H1 (cell line): ENCODE data around the gene GRK5. TPM values are rescaled to one million over a fixed set of nuclear protein-coding genes. Genes with fewer than 3 reads are reported as not detected.
A peak's percentile ranks its signal among the peaks of the same experiment; 100 is the strongest.

Experiments
- CTCF ChIA-PET: fragments of 300-600 bp; sonication (Branson Sonifier 250); formaldehyde crosslinking; loops from one replicate; lab custom pipeline; 2021; ENCODE audit not compliant: partially characterized antibody; lab: Charles Lee
- POLR2A ChIA-PET: fragments of 300-600 bp; sonication (Branson Sonifier 250); formaldehyde crosslinking; loops from one replicate; lab custom pipeline; 2021; ENCODE audit warnings: inconsistent platforms; ENCODE audit not compliant: partially characterized antibody; lab: Charles Lee
- DNase-seq, 2 experiments: peaks; one replicate each; pipeline versions ENCODE4 v3.0.0 to v3.0.0-alpha.2; 2010 to 2022; ENCODE audit warnings: low spot score in 2 of 2, low read depth in 1 of 2, mixed read lengths in 1 of 2
- FAIRE-seq: peaks from 2 replicates; lab custom pipeline; 2011; peaks lifted over from hg19 to GRCh38; lab: Jason Lieb, UNC
- H2AFZ ChIP-seq: 2 replicates; pipeline ENCODE4 v1.8.1; 2012; ENCODE audit warnings: low read length, inconsistent platforms
- H2AK5ac ChIP-seq: 2 replicates; pipeline ENCODE4 v1.6.1; 2013; ENCODE audit warnings: low read depth, low read length
- H2BK120ac ChIP-seq: replicated peaks from 2 replicates; pipeline ENCODE3; 2013; ENCODE audit warnings: low read depth, low read length, inconsistent platforms
- H2BK12ac ChIP-seq: 2 replicates; pipeline ENCODE4 v1.6.1; 2013; ENCODE audit warnings: low read depth, low read length
- H2BK15ac ChIP-seq: 2 replicates; pipeline ENCODE4 v1.6.1; 2013; ENCODE audit warnings: low read length
- H2BK20ac ChIP-seq: 2 replicates; pipeline ENCODE4 v1.6.1; 2013; ENCODE audit warnings: low read length
- H2BK5ac ChIP-seq: 2 replicates; pipeline ENCODE4 v1.6.1; 2013; ENCODE audit warnings: low read depth, low read length
- H3K14ac ChIP-seq: 2 replicates; pipeline ENCODE4 v1.6.1; 2013; ENCODE audit warnings: inconsistent platforms; ENCODE audit not compliant: insufficient read length
- H3K18ac ChIP-seq: 2 replicates; pipeline ENCODE4 v1.6.1; 2013; ENCODE audit warnings: low read length; ENCODE audit errors: extremely low read depth
- H3K23ac ChIP-seq: 2 replicates; pipeline ENCODE4 v1.6.1; 2013; ENCODE audit warnings: inconsistent platforms; ENCODE audit not compliant: insufficient read length
- H3K23me2 ChIP-seq: 2 replicates; pipeline ENCODE4 v1.6.1; 2013; ENCODE audit warnings: low read depth, low read length
- H3K27ac ChIP-seq: 2 replicates; pipeline ENCODE4 v1.6.1; 2011; ENCODE audit warnings: low read depth, low read length, inconsistent platforms
- H3K27me3 ChIP-seq, 4 experiments: replicated peaks in 1 of 4; 1 replicate in 1 of 4; 2 replicates in 3 of 4; pipeline versions ENCODE4 v1.6.1 to v1.8.1; 2011 to 2013; ENCODE audit warnings: low read length in 3 of 4, mild to moderate bottlenecking in 3 of 4, inconsistent platforms in 2 of 4, mixed read lengths in 2 of 4, moderate library complexity in 1 of 4; ENCODE audit not compliant: control insufficient read depth in 3 of 4, insufficient read depth in 3 of 4; ENCODE audit errors: extremely low read depth in 1 of 4
- H3K36me3 ChIP-seq, 4 experiments: 2 replicates each; pipeline versions ENCODE4 v1.6.1 to v1.8.1; 2011 to 2013; ENCODE audit warnings: mild to moderate bottlenecking in 4 of 4, low read length in 3 of 4, moderate library complexity in 2 of 4, control low read depth in 1 of 4, inconsistent platforms in 1 of 4; ENCODE audit not compliant: insufficient read depth in 4 of 4, control insufficient read depth in 2 of 4
- H3K4ac ChIP-seq: replicated peaks from 2 replicates; pipeline ENCODE3; 2013; ENCODE audit warnings: low read length, low read depth, mixed read lengths, inconsistent platforms; ENCODE audit not compliant: insufficient read length
- H3K4me1 ChIP-seq, 4 experiments: replicated peaks in 1 of 4; 1 replicate in 1 of 4; 2 replicates in 3 of 4; pipeline versions ENCODE4 v1.6.1 to v1.8.1; 2011 to 2013; ENCODE audit warnings: low read length in 3 of 4, inconsistent platforms in 2 of 4, mixed read lengths in 1 of 4; ENCODE audit not compliant: insufficient read depth in 4 of 4, control insufficient read depth in 3 of 4
- H3K4me2 ChIP-seq, 2 experiments: 2 replicates each; pipeline versions ENCODE4 v1.6.1 to v1.8.1; 2011 to 2013; ENCODE audit warnings: low read depth in 2 of 2, low read length in 2 of 2, control low read depth in 1 of 2, inconsistent platforms in 1 of 2, mild to moderate bottlenecking in 1 of 2; ENCODE audit not compliant: insufficient read depth in 1 of 2
- H3K4me3 ChIP-seq, 4 experiments: fragments of 200-600, 300-600 bp in 1 of 4; sonication (generic), shearing (Covaris generic), sonication (Bioruptor Twin) in 1 of 4; 2 replicates each; pipeline versions ENCODE4 v1.5.1 to v1.8.1; 2011 to 2016; ENCODE audit warnings: low read length in 4 of 4, low read depth in 3 of 4, control low read depth in 2 of 4, inconsistent platforms in 2 of 4, mild to moderate bottlenecking in 2 of 4, mixed read lengths in 1 of 4, moderate library complexity in 1 of 4; ENCODE audit not compliant: insufficient read depth in 2 of 4; ENCODE audit errors: extremely low read depth in 1 of 4
- H3K56ac ChIP-seq: replicated peaks from 2 replicates; pipeline ENCODE3; 2013; ENCODE audit warnings: low read depth, mild to moderate bottlenecking, mixed read lengths, low read length, inconsistent platforms; ENCODE audit not compliant: insufficient read length
- H3K79me1 ChIP-seq: 2 replicates; pipeline ENCODE4 v1.6.1; 2013; ENCODE audit warnings: low read depth, low read length, control low read depth
- H3K79me2 ChIP-seq, 2 experiments: 2 replicates each; pipeline versions ENCODE4 v1.6.1 to v1.8.1; 2012 to 2013; ENCODE audit warnings: low read length in 2 of 2, mild to moderate bottlenecking in 2 of 2, inconsistent platforms in 1 of 2; ENCODE audit not compliant: insufficient read depth in 2 of 2, control insufficient read depth in 1 of 2
- H3K9ac ChIP-seq, 4 experiments: replicated peaks in 1 of 4; 1 replicate in 1 of 4; 2 replicates in 3 of 4; pipeline versions ENCODE4 v1.6.1 to v1.8.1; 2011 to 2013; ENCODE audit warnings: low read depth in 3 of 4, low read length in 3 of 4, control low read depth in 2 of 4, mild to moderate bottlenecking in 2 of 4, moderate library complexity in 2 of 4, inconsistent platforms in 1 of 4; ENCODE audit errors: extremely low read depth in 1 of 4
- H3K9me3 ChIP-seq, 2 experiments: 2 replicates each; pipeline versions ENCODE4 v1.6.1 to v1.8.1; 2012 to 2013; ENCODE audit warnings: mild to moderate bottlenecking in 2 of 2, moderate library complexity in 2 of 2, control low read depth in 1 of 2, inconsistent platforms in 1 of 2, low read depth in 1 of 2, low read length in 1 of 2, mixed read lengths in 1 of 2; ENCODE audit not compliant: insufficient read depth in 2 of 2
- H4K20me1 ChIP-seq, 2 experiments: replicated peaks in 1 of 2; 2 replicates each; pipeline versions ENCODE3 to v1.8.1; 2011 to 2013; ENCODE audit warnings: inconsistent platforms in 2 of 2, low read length in 2 of 2, mild to moderate bottlenecking in 1 of 2; ENCODE audit not compliant: insufficient read depth in 2 of 2, control insufficient read depth in 1 of 2
- H4K5ac ChIP-seq: 2 replicates; pipeline ENCODE4 v1.6.1; 2013; ENCODE audit warnings: low read length, low read depth, mixed read lengths, inconsistent platforms; ENCODE audit not compliant: insufficient read length
- H4K8ac ChIP-seq: 2 replicates; pipeline ENCODE4 v1.8.0; 2013; ENCODE audit warnings: mild to moderate bottlenecking, moderate library complexity, low read length, inconsistent platforms; ENCODE audit not compliant: insufficient read depth; ENCODE audit errors: extremely low read depth
- H4K91ac ChIP-seq: replicated peaks from 2 replicates; pipeline ENCODE3; 2013; ENCODE audit warnings: low read length, mixed read lengths, inconsistent platforms; ENCODE audit not compliant: insufficient read length
- BCL11A ChIP-seq, 2 experiments: IDR thresholded peaks; one replicate each; pipeline ENCODE4 v1.6.1; 2011; ENCODE audit warnings: low read depth in 2 of 2, low read length in 2 of 2, mild to moderate bottlenecking in 2 of 2
- CHD2 ChIP-seq: IDR thresholded peaks from 2 replicates; pipeline ENCODE4 v1.6.1; 2012; ENCODE audit warnings: low read length, improper control_type of control experiment
- GABPA ChIP-seq: IDR thresholded peaks from 2 replicates; pipeline ENCODE4 v1.6.1; 2011; ENCODE audit warnings: mild to moderate bottlenecking, low read length, moderate library complexity, borderline replicate concordance; ENCODE audit not compliant: insufficient read depth
- JUN ChIP-seq: IDR thresholded peaks from 2 replicates; pipeline ENCODE4 v1.6.1; 2011; ENCODE audit warnings: low read depth, mild to moderate bottlenecking, improper control_type of control experiment, low read length
- MAFK ChIP-seq: IDR thresholded peaks from 2 replicates; pipeline ENCODE4 v1.6.1; 2012; ENCODE audit warnings: low read depth, mild to moderate bottlenecking, improper control_type of control experiment, low read length
- POLR2AphosphoS5 ChIP-seq: IDR thresholded peaks from 2 replicates; pipeline ENCODE4 v1.6.1; 2011; ENCODE audit warnings: low read depth, low read length
- RBBP5 ChIP-seq: IDR thresholded peaks from 2 replicates; pipeline ENCODE4 v1.7.1; 2012; ENCODE audit warnings: low read depth, mild to moderate bottlenecking, inconsistent platforms, low read length, moderate library complexity, borderline replicate concordance
- RFX5 ChIP-seq: IDR thresholded peaks from 2 replicates; pipeline ENCODE4 v1.6.1; 2011; ENCODE audit warnings: low read depth, low read length, improper control_type of control experiment, borderline replicate concordance
- SP2 ChIP-seq: IDR thresholded peaks from 2 replicates; pipeline ENCODE4 v1.6.1; 2012; ENCODE audit warnings: mild to moderate bottlenecking, low read length, inconsistent platforms
- SRF ChIP-seq: IDR thresholded peaks from 2 replicates; pipeline ENCODE4 v1.6.1; 2011; ENCODE audit warnings: mild to moderate bottlenecking, low read depth, low read length, moderate library complexity
- TAF7 ChIP-seq: optimal IDR thresholded peaks from 2 replicates; pipeline ENCODE3; 2011; ENCODE audit warnings: low read depth, mild to moderate bottlenecking, inconsistent platforms, low read length, moderate library complexity, borderline replicate concordance
- TBP ChIP-seq: IDR thresholded peaks from 2 replicates; pipeline ENCODE4 v1.6.1; 2011; ENCODE audit warnings: low read depth, low read length, improper control_type of control experiment
- TEAD4 ChIP-seq: IDR thresholded peaks from 2 replicates; pipeline ENCODE4 v1.6.1; 2012; ENCODE audit warnings: low read depth, low read length, inconsistent platforms, mixed read lengths
- YY1 ChIP-seq: IDR thresholded peaks from 2 replicates; pipeline ENCODE4 v1.6.1; 2011; ENCODE audit warnings: low read depth, mild to moderate bottlenecking, low read length
- WGBS, 2 experiments: shearing (Covaris generic) in 1 of 2; methylation state at CpG; one replicate each; pipeline versions ENCODE4 v1.1.6 to v1.1.7; 2013 to 2015; ENCODE audit warnings: low lambda C conversion rate in 2 of 2, mixed read lengths in 2 of 2, inconsistent platforms in 1 of 2, low coverage in 1 of 2, missing lambda C conversion rate in 1 of 2; ENCODE audit not compliant: insufficient replicate concordance in 2 of 2, insufficient coverage in 1 of 2, insufficient read length in 1 of 2; ENCODE audit errors: extremely low coverage in 1 of 2, missing lambda C conversion rate in 1 of 2; 5-methylcytosine and 5-hydroxymethylcytosine counted together
- polyA plus RNA-seq, 7 experiments: library from polyadenylated mRNA; depleted of rRNA in 3 of 7; stranded (reverse) in 5 of 7; unstranded in 2 of 7; fragments of >200 nt in 5 of 7; fragments of 200-250 nt in 2 of 7; gene quantifications; 1 replicate in 5 of 7; 2 replicates in 1 of 7; 4 replicates in 1 of 7; pipeline versions ENCODE4 v1.2.1 to v1.2.3, GENCODE V29; 2011 to 2013; ENCODE audit warnings: missing spikeins in 2 of 7, mixed read lengths in 2 of 7
- total RNA-seq: library from RNA; stranded (reverse); fragmentation: NEBNext Ultra II Directional; extraction: Animal tissue kit (Norgen Biotek cat#: 25700); gene quantifications from 2 replicates; pipeline ENCODE4 v1.2.1, GENCODE V29; 2021
- TF ChIP-seq, protein P1 (sequence below): IDR thresholded peaks from 2 replicates; pipeline ENCODE4 v1.6.1; 2012; ENCODE audit warnings: inconsistent platforms

The GRK5 gene
- total and polyA plus RNA-seq, 2 of the 8 experiments (the other 6 are each of a cell fraction or from before 2014, with no cell fraction given) = 0.54 to 2.5 TPM

DNA sequence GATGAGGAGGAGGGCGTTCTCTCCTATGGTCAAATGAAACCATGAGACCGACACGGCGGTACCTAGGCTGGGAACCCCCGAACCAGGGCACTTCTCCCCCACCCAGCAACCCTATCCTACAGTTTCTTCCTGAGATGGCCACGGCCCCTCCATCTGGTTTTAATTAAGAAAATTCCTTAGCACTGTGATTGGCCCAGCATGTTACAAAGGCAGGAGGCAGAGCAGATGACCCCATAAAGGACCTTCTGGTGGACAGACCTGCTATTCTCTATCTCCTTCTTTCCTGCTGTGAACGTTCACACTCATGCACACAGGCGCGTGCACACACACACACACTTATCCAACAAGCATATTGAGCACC, 205.7 kb downstream of the GRK5 start:
- H3K14ac ChIP-seq = no peak overlapping the region
- no peak overlapping the region for H2BK120ac ChIP-seq
- no peaks in the 10 kb centered on the region for H4K20me1 ChIP-seq
- no peaks in the 10 kb centered on the region for H3K9me3 ChIP-seq
- no peaks in the 10 kb centered on the region for H3K27me3 ChIP-seq
- H3K4me3 ChIP-seq = no peak overlapping the region
- WGBS, 2 experiments = 94% methylated on average over 9 of the region's 9 CpGs; no CpG with 5 or more reads in 1 of the 2 experiments
- ChIA-PET CTCF (interaction anchor here (0.7 to 16.5 kb wide), 7 partner anchors 25 to 218 kb away, joined by 3 to 272 read pairs (median 3); partner anchors contain the start of gene GRK5), POLR2A (interaction anchor here (1.0 to 1.5 kb wide), 2 partner anchors 11 to 206 kb away, joined by 4 to 5 read pairs; partner anchors contain the start of gene GRK5)
- no peak overlapping the region for H4K91ac ChIP-seq
- H2BK5ac ChIP-seq = 0 out of 2 replicates have a peak overlapping the region, but pooled peaks have one; percentile 5
- H3K79me2 ChIP-seq = no peaks in the 10 kb centered on the region
- H2AK5ac ChIP-seq = no peak overlapping the region
- H2BK20ac ChIP-seq = no peak overlapping the region
- H2AFZ ChIP-seq = peak overlapping the region; percentile 56
- no peak overlapping the region for H4K5ac ChIP-seq
- peak overlapping the region in 1 of 2 experiments; percentile 14; a peak in 1 of 4 replicates for H3K4me2 ChIP-seq
- FAIRE-seq (no peak), DNase-seq (no peak)
- H3K4ac ChIP-seq = peak overlapping the region; percentile 13
- H3K23me2 ChIP-seq = no peaks in the 10 kb centered on the region
- H3K23ac ChIP-seq = no peak overlapping the region
- 0 out of 2 replicates have a peak overlapping the region, but pooled peaks have one; percentile 2 for H2BK12ac ChIP-seq
- no peak overlapping the region; a peak in 1 of 7 replicates for H3K9ac ChIP-seq
- no peak overlapping the region for H2BK15ac ChIP-seq
- H3K56ac ChIP-seq = no peak overlapping the region
- no peak overlapping the region for H4K8ac ChIP-seq
- no peaks in the 10 kb centered on the region; a peak in 1 of 8 replicates for H3K36me3 ChIP-seq
- peaks cover 0 to 4% (median 0%) of the 10 kb centered on the region in 4 experiments; a peak in 4 of 7 replicates for H3K4me1 ChIP-seq
- no peak overlapping the region for H3K27ac ChIP-seq
- H3K18ac ChIP-seq = peak overlapping the region; percentile 22; the same call in 1 of the 2 replicates
- no peaks in the 10 kb centered on the region for H3K79me1 ChIP-seq
- TF ChIP-seq SRF (no peak), TEAD4 (no peak), JUN (no peak), GABPA (no peak), TBP (no peak), SP2 (no peak), BCL11A (IDR thresholded peaks at IDR 0.05; ENCODE audit: low read depth in 2 of 2, low read length in 2 of 2) (no peak), RFX5 (no peak), YY1 (no peak), CHD2 (no peak), TAF7 (no peak), RBBP5 (no peak), MAFK (no peak), POLR2AphosphoS5 (no peak)
- TF ChIP-seq, protein P1, sequence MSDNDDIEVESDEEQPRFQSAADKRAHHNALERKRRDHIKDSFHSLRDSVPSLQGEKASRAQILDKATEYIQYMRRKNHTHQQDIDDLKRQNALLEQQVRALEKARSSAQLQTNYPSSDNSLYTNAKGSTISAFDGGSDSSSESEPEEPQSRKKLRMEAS = no peak
